Skin epidermis (tissue), 12 donors: ENCODE measurements around the gene KCP.

ENCODE experiments used
- H3K27ac ChIP-seq, 21 experiments: fragments of 200-600 bp; sonication (generic) in 11 of 21; one replicate each; pipeline ENCODE4 v1.5.0; 2020; ENCODE audit warnings: mild to moderate bottlenecking in 3 of 21, inconsistent platforms in 2 of 21, moderate library complexity in 2 of 21
- H3K4me3 ChIP-seq, 7 experiments: fragments of 200-600 bp; sonication (generic) in 2 of 7; one replicate each; pipeline ENCODE4 v1.5.0; 2020; ENCODE audit warnings: inconsistent platforms in 2 of 7, mild to moderate bottlenecking in 2 of 7, moderate library complexity in 1 of 7

KCP gene

DNA sequence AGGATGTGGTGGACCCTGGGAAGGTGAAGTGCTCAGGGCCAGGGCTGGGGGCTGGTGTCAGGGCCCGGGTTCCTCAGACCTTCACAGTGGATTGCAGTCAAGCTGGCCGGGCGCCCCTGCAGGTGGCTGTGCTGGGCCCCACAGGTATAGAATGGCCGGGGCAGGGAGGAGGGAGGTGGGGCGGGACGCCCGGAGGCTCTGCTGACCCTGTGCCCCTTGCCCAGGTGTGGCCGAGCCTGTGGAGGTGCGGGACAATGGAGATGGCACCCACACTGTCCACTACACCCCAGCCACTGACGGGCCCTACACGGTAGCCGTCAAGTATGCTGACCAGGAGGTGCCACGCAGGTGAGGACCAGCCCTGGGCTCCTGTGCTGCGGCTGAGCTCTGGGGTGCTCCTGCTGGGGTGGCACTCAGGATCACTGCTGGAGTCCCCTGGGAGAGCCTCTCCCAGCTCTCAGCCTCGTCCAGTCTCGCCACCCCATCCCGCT, 62.7 kb downstream of the KCP start:
- H3K27ac ChIP-seq = no peak overlapping the region
- no peak overlapping the region for H3K4me3 ChIP-seq

DNA sequence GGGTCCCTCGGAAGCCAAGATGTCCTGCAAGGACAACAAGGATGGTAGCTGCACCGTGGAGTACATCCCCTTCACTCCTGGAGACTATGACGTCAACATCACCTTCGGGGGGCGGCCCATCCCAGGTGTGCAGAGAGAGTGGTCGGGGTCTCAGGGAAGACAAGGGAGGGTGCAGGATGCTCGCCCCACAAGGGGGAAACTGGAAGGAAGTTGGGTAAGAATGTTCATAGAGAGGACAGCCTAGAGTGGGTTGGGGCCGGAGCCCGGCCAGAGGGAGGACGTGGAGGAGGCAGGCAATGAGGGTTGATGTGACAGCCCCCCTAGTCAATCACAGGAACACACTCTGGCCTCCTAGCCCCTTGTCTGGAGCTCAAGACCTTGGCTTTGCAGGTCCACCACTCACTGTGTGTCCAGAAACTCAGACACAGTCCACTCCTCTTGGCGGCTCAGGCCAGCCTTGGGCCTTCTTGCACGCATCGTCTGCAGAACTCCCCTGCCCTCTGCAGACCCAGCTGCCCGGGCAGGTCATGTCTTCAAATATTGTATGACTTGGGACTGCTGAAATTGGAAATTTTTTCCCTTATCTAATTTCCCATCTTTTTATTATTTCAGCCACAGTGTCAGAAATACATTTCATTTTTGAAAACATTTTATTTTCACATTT, 63.6 kb downstream of the KCP start:
- Histone ChIP-seq H3K4me3 (no peak overlapping the region), H3K27ac (no peak overlapping the region)

DNA sequence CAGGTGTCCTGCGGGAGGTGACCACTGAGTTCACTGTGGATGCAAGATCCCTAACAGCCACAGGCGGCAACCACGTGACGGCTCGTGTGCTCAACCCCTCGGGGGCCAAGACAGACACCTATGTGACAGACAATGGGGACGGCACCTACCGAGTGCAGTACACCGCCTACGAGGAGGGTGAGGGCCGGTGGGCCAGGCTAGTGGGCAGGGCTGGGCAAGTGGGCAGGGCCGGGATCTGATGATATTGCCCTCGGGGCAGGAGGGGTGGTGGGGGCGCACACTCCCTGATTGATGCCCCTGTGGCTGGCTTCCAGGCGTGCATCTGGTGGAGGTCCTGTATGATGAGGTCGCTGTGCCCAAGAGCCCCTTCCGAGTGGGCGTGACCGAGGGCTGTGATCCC, 64.5 kb downstream of the KCP start:
- Histone ChIP-seq H3K4me3 (no peak overlapping the region), H3K27ac (no peak overlapping the region)

DNA sequence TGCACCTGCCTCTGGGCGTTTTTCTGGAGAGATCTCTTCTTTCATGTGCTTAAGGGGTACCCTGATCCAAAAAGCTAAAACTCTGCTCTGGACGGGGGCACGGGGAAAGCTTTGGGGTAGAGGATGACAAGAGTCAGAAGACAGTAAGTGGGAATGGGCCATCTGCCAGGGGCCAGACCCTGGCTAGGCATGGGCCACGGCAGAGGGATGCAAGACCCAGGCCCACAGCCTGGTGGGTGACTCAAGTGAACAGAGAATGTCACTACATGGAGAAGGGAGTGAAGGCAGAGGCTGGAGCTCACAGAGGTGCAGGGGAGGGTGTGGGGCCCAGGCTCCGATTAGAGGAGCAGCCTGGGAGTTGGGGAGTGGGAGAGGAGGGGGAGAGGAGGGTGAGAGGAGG, 65.0 kb downstream of the KCP start:
- Histone ChIP-seq H3K4me3 (no peak overlapping the region), H3K27ac (no peak overlapping the region)

DNA sequence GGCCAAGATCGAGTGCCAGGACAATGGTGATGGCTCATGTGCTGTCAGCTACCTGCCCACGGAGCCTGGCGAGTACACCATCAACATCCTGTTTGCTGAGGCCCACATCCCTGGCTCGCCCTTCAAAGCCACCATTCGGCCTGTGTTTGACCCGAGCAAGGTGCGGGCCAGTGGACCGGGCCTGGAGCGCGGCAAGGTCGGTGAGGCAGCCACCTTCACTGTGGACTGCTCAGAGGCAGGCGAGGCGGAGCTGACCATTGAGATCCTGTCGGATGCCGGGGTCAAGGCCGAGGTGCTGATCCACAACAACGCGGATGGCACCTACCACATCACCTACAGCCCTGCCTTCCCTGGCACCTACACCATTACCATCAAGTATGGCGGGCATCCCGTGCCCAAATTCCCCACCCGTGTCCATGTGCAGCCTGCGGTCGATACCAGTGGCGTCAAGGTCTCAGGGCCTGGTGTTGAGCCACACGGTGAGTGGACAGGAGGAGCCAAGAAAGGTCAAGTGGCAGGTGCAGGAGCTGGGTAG, 65.7 kb downstream of the KCP start:
- Histone ChIP-seq H3K4me3 (no peak overlapping the region), H3K27ac (no peak overlapping the region)

GRCh38 chr7:128843938-128844621, 66.4 kb downstream of the KCP start:
- H3K27ac ChIP-seq = no peak overlapping the region
- no peak overlapping the region for H3K4me3 ChIP-seq

- no peak overlapping the region for H3K4me3 ChIP-seq
- no peak overlapping the region for H3K27ac ChIP-seq
These were observed 67.6 kb downstream of the KCP start for GRCh38 chr7:128842674-128843641.

DNA sequence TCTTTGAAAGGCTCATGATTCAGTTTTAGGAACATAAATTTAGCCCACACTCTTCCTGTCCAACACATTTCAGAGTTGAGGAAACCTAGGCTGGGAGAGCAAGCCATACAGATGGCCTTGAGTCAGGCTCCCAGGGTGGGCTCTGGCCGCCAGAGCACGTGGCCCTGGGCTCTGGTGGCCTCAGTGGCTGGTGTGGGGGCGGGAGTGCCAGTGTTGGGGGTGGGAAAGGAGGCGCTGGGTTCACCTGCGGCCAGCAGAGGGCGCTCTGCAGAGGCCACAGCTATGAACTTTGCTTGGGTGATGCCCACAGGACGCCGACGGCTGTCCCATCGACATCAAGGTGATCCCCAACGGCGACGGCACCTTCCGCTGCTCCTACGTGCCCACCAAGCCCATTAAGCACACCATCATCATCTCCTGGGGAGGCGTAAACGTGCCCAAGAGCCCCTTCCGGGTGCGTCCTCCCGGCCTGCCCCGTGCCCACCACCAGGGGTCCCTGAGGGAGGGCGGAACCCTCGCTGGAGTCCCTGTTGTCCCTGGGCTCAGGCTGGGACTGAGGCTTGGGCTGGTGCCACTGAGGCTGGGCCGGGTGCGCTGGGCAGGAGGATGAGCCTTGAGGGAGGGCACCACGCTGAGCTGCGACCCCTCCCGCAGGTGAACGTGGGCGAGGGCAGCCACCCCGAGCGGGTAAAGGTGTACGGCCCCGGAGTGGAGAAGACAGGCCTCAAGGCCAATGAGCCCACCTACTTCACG, 68.4 kb downstream of the KCP start:
- Histone ChIP-seq H3K27ac (no peak overlapping the region), H3K4me3 (no peak overlapping the region)

DNA sequence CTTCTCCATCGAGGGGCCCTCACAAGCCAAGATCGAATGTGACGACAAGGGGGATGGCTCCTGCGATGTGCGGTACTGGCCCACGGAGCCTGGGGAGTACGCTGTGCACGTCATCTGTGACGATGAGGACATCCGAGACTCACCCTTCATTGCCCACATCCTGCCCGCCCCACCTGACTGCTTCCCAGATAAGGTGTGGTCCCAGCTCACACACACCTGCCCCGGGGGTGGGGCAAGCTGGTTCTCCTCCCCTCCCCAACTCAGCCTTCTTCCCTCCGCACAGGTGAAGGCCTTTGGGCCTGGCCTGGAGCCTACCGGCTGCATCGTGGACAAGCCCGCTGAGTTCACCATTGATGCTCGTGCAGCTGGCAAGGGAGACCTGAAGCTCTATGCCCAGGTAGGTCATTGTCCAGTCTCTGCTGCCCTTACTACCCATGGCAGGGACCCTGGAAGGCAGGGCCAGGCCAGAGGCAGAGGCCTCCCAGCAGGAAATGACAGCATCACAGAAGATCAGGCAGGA, 69.3 kb downstream of the KCP start:
- Histone ChIP-seq H3K4me3 (no peak overlapping the region), H3K27ac (no peak overlapping the region)

DNA sequence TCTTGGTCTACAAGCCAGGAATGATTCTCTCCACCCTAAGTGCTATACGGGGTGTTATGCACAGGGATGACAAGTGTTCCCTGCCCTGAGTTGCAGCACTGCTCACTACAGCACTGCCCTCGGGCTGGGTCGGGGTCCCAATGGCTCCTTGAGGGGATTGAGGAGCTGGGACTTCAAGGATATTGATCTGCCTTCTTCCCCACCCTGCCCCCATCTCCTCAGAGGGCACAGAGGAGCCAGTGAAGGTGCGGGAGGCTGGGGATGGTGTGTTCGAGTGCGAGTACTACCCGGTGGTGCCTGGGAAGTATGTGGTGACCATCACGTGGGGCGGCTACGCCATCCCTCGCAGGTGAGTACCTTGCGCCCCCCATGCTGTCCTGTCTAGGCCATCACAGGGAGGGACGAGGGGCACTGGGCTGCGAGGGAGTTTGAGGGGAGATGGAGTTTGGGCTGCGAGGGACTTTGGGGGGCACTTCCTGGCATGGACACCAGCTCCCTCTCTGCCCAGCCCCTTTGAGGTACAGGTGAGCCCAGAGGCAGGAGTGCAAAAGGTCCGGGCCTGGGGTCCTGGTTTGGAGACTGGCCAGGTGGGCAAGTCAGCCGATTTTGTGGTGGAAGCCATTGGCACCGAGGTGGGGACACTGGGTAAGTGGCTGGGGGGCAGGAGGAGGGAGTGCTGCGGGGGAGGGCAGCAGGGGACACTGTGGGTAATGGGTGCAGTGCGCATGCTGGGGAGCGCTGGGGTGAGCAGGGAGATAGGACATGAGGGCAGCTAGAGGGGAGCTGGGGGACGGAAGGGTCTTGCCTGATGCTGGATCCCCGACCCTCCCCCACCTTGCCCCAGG, 70.0 kb downstream of the KCP start:
- Histone ChIP-seq H3K4me3 (no peak overlapping the region), H3K27ac (no peak overlapping the region)

GRCh38 chr7:128839751-128840177, 70.7 kb downstream of the KCP start:
- Histone ChIP-seq H3K4me3 (no peak overlapping the region), H3K27ac (no peak overlapping the region)

DNA sequence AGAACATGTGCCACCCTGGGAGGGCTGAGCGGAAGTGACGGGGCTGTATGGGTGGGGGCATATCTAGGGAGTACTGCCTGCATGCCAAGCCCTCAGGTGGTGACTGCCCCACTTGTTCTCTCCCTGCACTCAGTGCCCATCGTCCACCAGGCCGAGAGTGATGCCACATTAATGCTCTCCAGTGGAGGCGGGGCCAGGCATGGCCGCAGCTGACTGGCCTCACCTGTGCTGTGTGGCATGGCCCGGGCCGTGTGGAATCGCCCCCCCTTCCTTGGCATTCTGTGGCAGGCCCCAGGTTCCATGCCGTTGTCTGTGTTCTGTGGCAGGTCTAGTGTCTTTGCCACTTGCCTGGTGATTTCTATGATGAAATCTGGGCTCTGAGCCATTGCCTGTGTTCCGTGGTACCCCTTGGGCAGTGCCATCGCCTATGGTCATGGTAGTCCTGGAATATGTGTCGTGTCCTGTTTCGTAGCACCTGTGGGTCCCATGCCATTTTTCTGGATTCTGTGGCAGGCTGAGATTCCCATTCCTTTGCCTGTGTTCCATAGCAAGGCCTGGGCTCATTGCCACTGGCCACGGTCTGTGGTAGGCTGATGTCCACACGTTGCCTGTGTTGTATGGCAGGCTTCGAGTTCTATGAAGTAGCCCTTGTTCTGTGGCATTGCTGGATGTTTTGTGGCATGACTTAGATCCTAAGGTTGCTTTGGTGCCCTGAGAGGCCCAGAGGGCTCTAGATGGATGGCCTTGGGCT, 71.4 kb downstream of the KCP start:
- no peak overlapping the region for H3K27ac ChIP-seq
- H3K4me3 ChIP-seq = no peak overlapping the region

DNA sequence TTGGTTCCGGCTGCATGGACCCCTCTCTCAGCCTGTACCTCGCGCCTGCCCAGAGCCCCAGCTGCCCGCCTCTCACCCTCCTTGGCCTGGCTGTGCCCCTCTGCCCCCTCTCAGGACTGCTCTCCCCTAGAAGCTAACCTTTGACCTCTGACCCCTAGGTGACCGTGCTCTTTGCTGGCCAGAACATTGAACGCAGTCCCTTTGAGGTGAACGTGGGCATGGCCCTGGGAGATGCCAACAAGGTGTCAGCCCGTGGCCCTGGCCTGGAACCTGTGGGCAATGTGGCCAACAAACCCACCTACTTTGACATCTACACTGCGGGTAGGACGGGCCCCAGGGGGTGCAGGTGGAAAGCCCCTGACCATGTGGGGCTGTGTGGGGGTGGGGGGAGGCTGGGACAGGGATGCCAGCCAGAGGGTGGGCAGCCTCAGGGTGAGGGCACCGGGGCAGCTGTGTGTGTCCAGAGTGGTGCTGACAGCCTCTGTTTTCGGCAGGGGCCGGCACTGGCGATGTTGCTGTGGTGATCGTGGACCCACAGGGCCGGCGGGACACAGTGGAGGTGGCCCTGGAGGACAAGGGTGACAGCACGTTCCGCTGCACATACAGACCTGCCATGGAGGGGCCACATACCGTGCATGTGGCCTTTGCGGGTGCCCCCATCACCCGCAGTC, 72.3 kb downstream of the KCP start:
- Histone ChIP-seq H3K27ac (no peak overlapping the region), H3K4me3 (no peak overlapping the region)

DNA sequence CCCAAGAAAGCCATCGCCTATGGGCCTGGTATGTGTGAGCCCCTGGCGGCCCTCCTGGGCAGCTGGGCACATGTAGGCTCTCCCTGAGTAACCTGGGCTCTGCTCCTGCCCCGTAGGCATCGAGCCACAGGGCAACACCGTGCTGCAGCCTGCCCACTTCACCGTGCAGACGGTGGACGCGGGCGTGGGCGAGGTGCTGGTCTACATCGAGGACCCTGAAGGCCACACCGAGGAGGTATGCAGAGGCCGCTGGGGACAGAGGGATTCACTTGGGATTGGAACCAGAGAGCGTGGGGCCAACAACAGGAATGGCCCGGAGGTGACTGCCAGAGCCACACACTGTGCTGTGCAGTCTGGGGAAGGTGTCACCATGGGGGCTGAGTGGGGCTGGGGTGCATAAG, 73.0 kb downstream of the KCP start:
- H3K27ac ChIP-seq = no peak overlapping the region
- H3K4me3 ChIP-seq = no peak overlapping the region

GRCh38 chr7:128836729-128837348, 73.7 kb downstream of the KCP start:
- no peak overlapping the region for H3K27ac ChIP-seq
- no peak overlapping the region for H3K4me3 ChIP-seq

GRCh38 chr7:128835790-128836641, 74.5 kb downstream of the KCP start:
- no peak overlapping the region for H3K4me3 ChIP-seq
- no peak overlapping the region for H3K27ac ChIP-seq
